ENCODE data around the gene LGALS8.

Gene LGALS8

GRCh38 chr1:236511735-236512418 is 11.9 kb upstream of the LGALS8 start:
- H3K9ac ChIP-seq (ENCODE audit: insufficient read length, low read depth) = no peak overlapping the region
- H3K27me3 ChIP-seq (ENCODE audit: insufficient read depth, insufficient read length) = no peaks in the 10 kb centered on the region
- TF ChIP-seq SUZ12 (IDR thresholded peaks at IDR 0.05; ENCODE audit: extremely low read depth, insufficient read depth, insufficient read length) = no peak
- TF ChIP-seq YY1 (IDR thresholded peaks at IDR 0.05; ENCODE audit: insufficient read depth, insufficient read length) = no peak
- H3K36me3 ChIP-seq (ENCODE audit: insufficient read depth, insufficient read length, low read length) = no peaks in the 10 kb centered on the region
- no peaks in the 10 kb centered on the region for H3K4me1 ChIP-seq (ENCODE audit: insufficient read depth, insufficient read length)
- no peaks in the 10 kb centered on the region for H3K9me3 ChIP-seq (ENCODE audit: insufficient read depth, low read length)
- no peak for DNase-seq (ENCODE audit: low read depth, low spot score)
- no peak overlapping the region for H3K4me3 ChIP-seq (ENCODE audit: insufficient read length, low read depth)

- Histone ChIP-seq H3K9ac (ENCODE audit: insufficient read length, low read depth) (no peak overlapping the region), H3K9me3 (ENCODE audit: insufficient read depth, low read length) (no peaks in the 10 kb centered on the region), H3K27me3 (ENCODE audit: insufficient read depth, insufficient read length) (no peaks in the 10 kb centered on the region), H3K36me3 (ENCODE audit: insufficient read depth, insufficient read length, low read length) (no peaks in the 10 kb centered on the region), H3K4me1 (ENCODE audit: insufficient read depth, insufficient read length) (no peaks in the 10 kb centered on the region), H3K4me3 (ENCODE audit: insufficient read length, low read depth) (no peak overlapping the region)
- no peak for TF ChIP-seq SUZ12 (IDR thresholded peaks at IDR 0.05; ENCODE audit: extremely low read depth, insufficient read depth, insufficient read length)
- DNase-seq (ENCODE audit: low read depth, low spot score) = no peak
Measured at GRCh38 chr1:236514703-236515442, 8.9 kb upstream of the LGALS8 start.

- TF ChIP-seq SUZ12 (IDR thresholded peaks at IDR 0.05; ENCODE audit: extremely low read depth, insufficient read depth, insufficient read length) = no peak
- no peak for TF ChIP-seq ZNF274 (IDR thresholded peaks at IDR 0.05; ENCODE audit: low read depth, low read length)
- no peak for TF ChIP-seq YY1 (IDR thresholded peaks at IDR 0.05; ENCODE audit: insufficient read depth, insufficient read length)
- Histone ChIP-seq H3K9ac (ENCODE audit: insufficient read length, low read depth) (no peak overlapping the region), H3K9me3 (ENCODE audit: insufficient read depth, low read length) (no peaks in the 10 kb centered on the region), H3K27me3 (ENCODE audit: insufficient read depth, insufficient read length) (no peaks in the 10 kb centered on the region), H3K4me3 (ENCODE audit: insufficient read length, low read depth) (no peak overlapping the region), H3K36me3 (ENCODE audit: insufficient read depth, insufficient read length, low read length) (no peaks in the 10 kb centered on the region), H3K4me1 (ENCODE audit: insufficient read depth, insufficient read length) (peaks cover 2% of the 10 kb centered on the region)
- no peak for DNase-seq (ENCODE audit: low read depth, low spot score)
Measured at GRCh38 chr1:236515443-236515958, 8.3 kb upstream of the LGALS8 start.

- Histone ChIP-seq H3K36me3 (ENCODE audit: insufficient read depth, insufficient read length, low read length) (no peaks in the 10 kb centered on the region), H3K9ac (ENCODE audit: insufficient read length, low read depth) (no peak overlapping the region), H3K27me3 (ENCODE audit: insufficient read depth, insufficient read length) (no peaks in the 10 kb centered on the region), H3K9me3 (ENCODE audit: insufficient read depth, low read length) (no peaks in the 10 kb centered on the region; the same call in 1 of the 2 replicates), H3K4me1 (ENCODE audit: insufficient read depth, insufficient read length) (peaks cover 3% of the 10 kb centered on the region), H3K4me3 (ENCODE audit: insufficient read length, low read depth) (no peak overlapping the region)
- no peak for DNase-seq (ENCODE audit: low read depth, low spot score)
- no peak for TF ChIP-seq ZNF274 (IDR thresholded peaks at IDR 0.05; ENCODE audit: low read depth, low read length)
Measured at GRCh38 chr1:236516929-236517704, 6.7 kb upstream of the LGALS8 start.

GRCh38 chr1:236518322-236518721 is 5.5 kb upstream of the LGALS8 start:
- H3K4me1 ChIP-seq (ENCODE audit: insufficient read depth, insufficient read length) = peaks cover 3% of the 10 kb centered on the region
- H3K36me3 ChIP-seq (ENCODE audit: insufficient read depth, insufficient read length, low read length) = no peaks in the 10 kb centered on the region
- peaks cover 5% of the 10 kb centered on the region for H3K27me3 ChIP-seq (ENCODE audit: insufficient read depth, insufficient read length)
- no peak for DNase-seq (ENCODE audit: low read depth, low spot score)
- no peak for TF ChIP-seq ZNF274 (IDR thresholded peaks at IDR 0.05; ENCODE audit: low read depth, low read length)
- TF ChIP-seq SUZ12 (IDR thresholded peaks at IDR 0.05; ENCODE audit: extremely low read depth, insufficient read depth, insufficient read length) = no peak
- no peak for TF ChIP-seq YY1 (IDR thresholded peaks at IDR 0.05; ENCODE audit: insufficient read depth, insufficient read length)
- H3K4me3 ChIP-seq (ENCODE audit: insufficient read length, low read depth) = no peak overlapping the region
- no peak overlapping the region for H3K9ac ChIP-seq (ENCODE audit: insufficient read length, low read depth)
- no peaks in the 10 kb centered on the region; the same call in 1 of the 2 replicates for H3K9me3 ChIP-seq (ENCODE audit: insufficient read depth, low read length)

GRCh38 chr1:236520445-236521005 is 3.3 kb upstream of the LGALS8 start:
- Histone ChIP-seq H3K9me3 (ENCODE audit: insufficient read depth, low read length) (no peaks in the 10 kb centered on the region; the same call in 1 of the 2 replicates), H3K36me3 (ENCODE audit: insufficient read depth, insufficient read length, low read length) (no peaks in the 10 kb centered on the region), H3K4me1 (ENCODE audit: insufficient read depth, insufficient read length) (peaks cover 3% of the 10 kb centered on the region), H3K9ac (ENCODE audit: insufficient read length, low read depth) (no peak overlapping the region), H3K27me3 (ENCODE audit: insufficient read depth, insufficient read length) (peaks cover 24% of the 10 kb centered on the region), H3K4me3 (ENCODE audit: insufficient read length, low read depth) (no peak overlapping the region)
- DNase-seq (ENCODE audit: low read depth, low spot score) = no peak
- TF ChIP-seq ZNF274 (IDR thresholded peaks at IDR 0.05; ENCODE audit: low read depth, low read length) (no peak), YY1 (IDR thresholded peaks at IDR 0.05; ENCODE audit: insufficient read depth, insufficient read length) (no peak), SUZ12 (IDR thresholded peaks at IDR 0.05; ENCODE audit: extremely low read depth, insufficient read depth, insufficient read length) (no peak)

Data from NT2/D1 (cell line).